NCI-H1092 (cell line): Measurements from ENCODE around the gene DNASE2B.
A peak's percentile ranks its signal among the peaks of the same experiment; 100 is the strongest.

Experiments used
- DNase-seq: peaks from one replicate; lab custom pipeline; 2025; lab: John Stamatoyannopoulos, UW

Gene DNASE2B

GRCh38 chr1:84398175-84399155, at the start of gene DNASE2B:
Gene DNASE2B (plus strand): TSS chr1:84398484. CDS start chr1:84398565, 81 bp downstream.
- DNase-seq = no peak

- no peak for DNase-seq
These were observed 49.5 kb upstream of the DNASE2B start for GRCh38 chr1:84348759-84349158.

DNA sequence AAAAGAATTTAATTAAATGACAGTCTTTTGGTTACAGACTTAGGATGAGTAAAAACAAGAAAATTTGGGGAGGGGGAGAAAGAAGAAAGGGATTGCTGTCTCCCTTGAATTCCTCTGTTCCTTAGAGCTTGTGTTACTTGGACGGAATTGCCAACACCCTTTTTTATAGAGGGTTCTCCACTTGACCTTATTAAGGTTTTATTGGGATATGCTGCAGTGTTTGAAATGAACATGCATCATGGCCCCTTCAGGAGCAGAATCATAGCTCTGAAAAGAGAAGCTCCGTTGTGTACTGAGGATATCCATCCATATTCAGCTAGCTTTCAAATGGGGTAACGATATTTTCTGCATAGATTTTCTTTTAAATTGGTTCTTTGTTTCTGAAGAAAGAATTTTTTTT, 48.2 kb upstream of the DNASE2B start:
- no peak for DNase-seq

- no peak for DNase-seq
These were observed 47.7 kb upstream of the DNASE2B start for GRCh38 chr1:84350550-84350949.

DNA sequence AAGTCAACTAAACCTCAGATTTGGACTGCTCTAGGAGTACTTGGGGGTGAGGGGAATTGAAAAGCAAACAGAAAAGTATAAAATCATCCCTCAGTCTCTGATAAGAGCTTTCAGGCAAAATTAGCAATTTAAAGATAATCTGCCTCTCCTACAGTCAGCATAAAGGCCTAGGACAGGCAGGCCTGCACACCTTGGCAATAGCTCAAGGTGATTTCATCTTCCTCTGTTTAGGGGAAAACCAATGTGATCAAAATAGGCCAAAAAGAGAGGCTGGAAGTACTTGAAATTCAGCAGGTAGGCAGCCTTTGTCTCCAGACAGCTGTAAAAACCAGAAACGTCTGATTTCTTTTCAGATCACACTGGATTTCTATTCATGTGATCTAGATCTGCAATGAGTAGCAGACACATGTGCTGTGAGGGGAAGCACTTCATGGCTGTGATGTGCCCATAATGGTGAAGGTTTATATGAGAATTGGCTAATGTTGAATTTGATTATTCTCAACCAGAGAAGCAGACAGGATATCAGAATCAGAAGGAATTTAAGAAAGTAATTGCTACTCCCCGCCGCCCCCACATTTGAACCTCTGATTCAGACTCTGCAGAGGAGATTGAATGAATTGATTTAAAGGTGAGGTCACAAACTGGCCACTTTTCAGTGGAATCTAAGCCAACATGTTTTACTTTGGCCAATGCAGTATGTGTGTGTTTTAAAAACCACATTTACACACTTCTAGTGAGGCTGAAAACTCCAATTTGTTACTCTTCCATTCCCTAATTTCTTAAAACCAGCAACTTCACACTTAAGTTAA, 45.8 kb upstream of the DNASE2B start:
- no peak for DNase-seq

GRCh38 chr1:84353695-84354094, 44.6 kb upstream of the DNASE2B start:
- no peak for DNase-seq

DNA sequence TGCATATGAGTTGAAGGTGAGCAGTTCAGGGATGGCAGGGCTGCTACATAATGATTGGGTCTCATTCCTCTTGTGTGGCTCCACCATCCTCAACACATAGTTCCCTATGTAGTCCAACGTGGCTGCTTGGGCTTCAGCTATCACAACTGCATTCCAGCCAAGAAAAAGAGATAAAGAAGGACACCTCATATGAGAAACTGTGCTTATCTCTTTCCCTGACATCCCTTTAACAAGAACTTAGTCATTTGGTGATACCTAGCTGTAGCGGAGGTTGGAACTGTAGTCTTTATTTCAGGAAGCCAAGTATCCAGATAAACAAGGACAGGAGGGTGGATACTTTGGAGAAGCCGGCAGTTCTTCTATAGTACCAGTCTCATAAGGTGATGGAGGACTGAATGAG, 42.7 kb upstream of the DNASE2B start:
- DNase-seq = no peak

GRCh38 chr1:84356881-84357280, 41.4 kb upstream of the DNASE2B start:
- DNase-seq = no peak

- no peak for DNase-seq
These were observed 39.6 kb upstream of the DNASE2B start for GRCh38 chr1:84358695-84359094.

DNA sequence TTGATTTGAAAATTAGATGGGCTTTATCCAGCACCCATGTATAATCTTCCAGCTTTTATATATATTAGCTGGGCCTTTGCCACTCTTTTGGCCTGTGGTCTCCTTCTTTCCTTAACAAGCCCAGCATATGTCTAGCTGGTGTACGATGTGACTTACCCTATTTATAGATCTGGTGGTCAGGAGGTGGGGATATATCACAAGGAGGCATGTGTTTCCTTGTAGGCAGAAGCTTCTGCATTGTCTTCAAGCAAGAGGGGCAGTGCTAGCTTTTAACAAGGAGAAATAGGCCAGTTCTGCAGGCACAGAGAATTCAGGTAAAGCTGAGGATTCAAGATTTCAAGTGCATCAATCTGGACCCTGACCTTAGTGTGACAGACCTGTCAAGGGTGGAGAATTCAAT, 38.0 kb upstream of the DNASE2B start:
- no peak for DNase-seq

DNA sequence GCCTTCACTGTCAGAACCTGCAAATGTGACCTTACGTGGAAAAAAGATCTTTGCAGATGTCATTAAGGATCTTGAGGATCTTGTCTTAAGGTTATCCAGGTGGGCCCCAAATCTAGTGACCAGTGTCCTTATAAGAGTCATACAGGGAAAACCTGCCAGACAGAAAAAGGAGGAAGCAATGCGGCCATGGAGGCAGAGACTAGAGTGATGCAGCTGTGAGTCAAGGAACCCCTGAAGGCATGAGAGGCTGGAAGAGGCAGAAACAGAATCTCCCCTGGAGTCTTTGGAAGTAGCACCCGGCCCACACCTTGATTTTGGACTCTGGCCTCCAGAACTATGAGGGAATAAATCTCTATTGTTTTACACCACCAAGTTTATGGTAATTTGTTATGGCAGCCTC, 36.5 kb upstream of the DNASE2B start:
- no peak for DNase-seq

DNA sequence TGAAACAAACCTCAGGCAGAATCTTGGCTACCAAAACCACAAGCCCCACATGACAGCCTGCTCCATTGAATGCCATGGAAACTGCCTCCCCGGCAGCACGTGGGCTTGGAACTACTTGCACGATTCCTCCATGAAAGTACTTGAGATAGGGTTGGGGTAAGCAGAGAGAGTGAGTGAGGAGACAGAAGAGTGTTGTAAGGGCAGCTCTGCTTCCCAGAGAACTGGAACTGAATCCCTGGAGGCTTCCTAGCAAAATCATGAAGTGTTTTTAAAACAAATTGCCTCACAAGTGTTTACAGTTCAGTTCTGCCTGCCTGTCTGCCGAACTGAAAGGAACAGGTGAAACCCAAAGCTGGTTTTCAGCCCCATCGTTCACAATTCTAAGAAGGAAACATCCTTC, 35.3 kb upstream of the DNASE2B start:
- DNase-seq = peak; percentile 47

DNA sequence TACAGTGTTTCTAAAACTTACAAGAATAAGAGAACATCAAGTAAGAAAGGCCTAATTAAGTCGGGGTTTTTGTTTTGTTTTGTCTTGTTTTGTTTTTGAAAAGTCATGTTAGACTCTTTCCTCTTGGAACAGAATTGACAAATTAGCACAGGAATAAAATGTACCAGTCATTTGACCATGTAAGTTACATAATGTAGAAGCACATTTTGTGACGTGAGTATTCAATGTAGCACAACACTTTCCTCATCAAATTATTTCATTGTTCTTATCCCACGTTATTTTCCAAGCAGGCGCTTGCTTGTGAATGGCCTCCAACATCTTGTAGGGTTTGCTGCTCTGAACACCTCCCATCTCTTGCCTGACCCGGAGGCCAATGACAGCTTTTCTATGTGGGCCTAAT, 34.7 kb upstream of the DNASE2B start:
- DNase-seq = no peak

- DNase-seq = no peak
These were observed 32.8 kb upstream of the DNASE2B start for GRCh38 chr1:84365225-84366221.

GRCh38 chr1:84366786-84367185, 31.5 kb upstream of the DNASE2B start:
- DNase-seq = no peak

DNA sequence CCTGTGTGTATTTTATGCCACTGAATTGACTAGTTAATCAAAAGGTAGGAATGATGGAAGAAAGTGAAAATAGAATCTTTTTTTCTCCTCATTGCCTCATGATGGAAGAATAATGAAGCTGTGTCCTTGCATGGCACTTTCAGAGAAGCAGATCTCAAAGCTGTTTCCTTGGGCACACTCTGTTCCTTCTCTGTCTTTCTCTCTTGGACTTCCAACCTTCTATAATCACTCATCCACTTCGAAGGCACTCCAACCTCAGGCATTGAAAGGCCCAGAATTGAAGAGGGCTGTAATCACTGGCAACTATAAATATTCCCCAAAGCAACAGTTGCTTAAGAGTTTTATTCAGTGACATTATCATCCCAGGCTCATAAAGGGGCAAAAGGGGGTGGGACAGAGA, 31.1 kb upstream of the DNASE2B start:
- no peak for DNase-seq

- DNase-seq = no peak
These were observed 29.8 kb upstream of the DNASE2B start for GRCh38 chr1:84368441-84368840.

- DNase-seq = no peak
These were observed 28.0 kb upstream of the DNASE2B start for GRCh38 chr1:84370266-84370665.

- no peak for DNase-seq
These were observed 27.4 kb upstream of the DNASE2B start for GRCh38 chr1:84370831-84371394.

DNA sequence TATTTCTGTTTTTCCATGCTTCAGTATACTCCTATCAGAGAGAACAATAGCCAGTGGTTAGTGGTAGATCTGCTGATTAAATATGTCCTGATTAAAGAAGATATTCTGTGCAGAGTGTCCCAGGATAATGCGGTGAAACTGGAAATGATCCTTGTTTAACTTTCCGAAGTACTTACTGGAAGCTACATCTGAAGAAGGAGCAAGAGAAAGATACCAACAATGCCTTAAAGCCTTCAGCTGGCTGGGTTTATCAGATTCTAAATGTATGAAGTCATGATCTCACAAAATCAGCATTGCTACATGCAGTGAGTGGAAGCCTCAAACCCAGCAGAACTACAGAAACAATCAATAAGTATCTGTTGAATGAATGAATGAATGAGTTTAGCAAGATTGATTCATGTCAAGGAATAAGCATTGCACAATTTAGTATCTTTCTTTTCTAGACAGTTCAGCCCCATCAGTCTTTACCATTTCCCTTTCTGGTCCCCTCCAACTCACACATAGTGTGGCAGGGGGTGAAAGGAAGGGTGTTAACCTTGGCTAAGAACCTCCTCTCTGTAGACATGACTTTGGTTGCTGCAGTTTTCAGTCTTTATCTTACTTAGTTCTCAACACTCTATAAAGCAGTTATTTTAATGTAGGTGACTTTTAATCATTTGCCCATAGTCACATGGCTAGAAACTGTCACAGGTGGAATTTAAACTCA, 24.7 kb upstream of the DNASE2B start:
- DNase-seq = no peak
